SH-SY5Y (cell line): Measurements from ENCODE around the gene CELSR1.

Source experiments
- GATA2 ChIP-seq: IDR thresholded peaks from 2 replicates; pipeline ENCODE4 v1.6.1; 2011; ENCODE audit warnings: mild to moderate bottlenecking, low read depth, low read length
- GATA3 ChIP-seq: IDR thresholded peaks from 2 replicates; pipeline ENCODE4 v1.6.1; 2011; ENCODE audit warnings: low read depth, mild to moderate bottlenecking, low read length, moderate library complexity

DNA sequence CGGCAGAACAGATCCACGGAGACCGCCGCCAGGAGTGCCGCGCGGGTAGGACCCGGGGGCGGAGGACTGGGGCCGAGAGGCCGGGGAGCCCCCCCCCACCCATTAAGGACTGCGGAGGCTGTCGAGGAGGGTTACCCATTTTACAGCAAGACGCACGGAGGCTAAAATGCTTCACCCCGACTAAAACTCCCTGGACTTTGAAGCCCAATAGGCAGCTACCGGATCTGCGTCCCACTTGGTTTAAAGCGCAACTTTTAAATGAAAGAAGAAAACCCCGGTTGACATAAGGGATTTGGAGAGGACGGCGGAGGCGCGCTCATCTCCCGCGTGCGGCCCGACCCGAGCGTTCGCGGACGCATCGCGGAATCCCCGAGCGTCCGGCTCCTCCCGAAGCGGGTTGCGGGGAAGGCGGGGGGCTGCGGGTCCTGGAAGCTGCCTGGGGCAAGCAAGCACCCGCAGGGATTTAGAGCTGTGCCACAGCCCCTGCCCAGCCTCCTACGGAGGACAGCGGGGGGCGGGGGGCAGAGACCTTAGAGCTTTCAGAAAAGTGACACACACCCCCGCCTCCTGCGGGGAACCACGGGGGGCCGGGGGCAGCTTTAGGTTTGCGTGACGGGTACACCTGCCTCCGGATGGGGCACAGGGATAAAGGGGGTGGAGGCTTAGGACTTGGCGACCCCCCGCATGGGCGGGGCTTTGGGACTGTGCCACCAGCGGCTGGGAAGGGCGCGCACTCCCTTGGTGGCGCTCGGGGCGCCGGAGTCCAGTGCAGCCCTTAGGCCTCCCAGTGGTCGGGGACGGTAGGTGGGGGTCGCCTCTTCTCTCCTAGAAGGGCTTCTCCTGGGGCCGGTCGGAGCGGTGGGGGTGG, 760 bp upstream of the CELSR1 start:
- TF ChIP-seq GATA2 (no peak), GATA3 (no peak)
